Caco-2 (cell line): Measurements from ENCODE around the gene TSR3. TPM values are rescaled to one million over a fixed set of nuclear protein-coding genes. Genes with fewer than 3 reads are reported as not detected.

Experiments
- BruUV-seq: library from RNA; stranded (reverse); fragments of 400-500 nt; replicated peaks from 2 replicates; lab custom pipeline; 2021; lab: Mats Ljungman, UMichigan
- CTCF ChIA-PET: fragments of 300-600 bp; sonication (Branson Sonifier 250); formaldehyde crosslinking; loops from one replicate; lab custom pipeline; 2022; ENCODE audit warnings: antibody characterized with exemption; lab: Charles Lee
- POLR2A ChIA-PET: fragments of 300-600 bp; sonication (Branson Sonifier 250); formaldehyde crosslinking; loops from one replicate; lab custom pipeline; 2022; ENCODE audit warnings: antibody characterized with exemption; lab: Charles Lee
- DNase-seq, 2 experiments: peaks; one replicate each; pipeline versions ENCODE4 v3.0.0 to v3.0.0-alpha.2; 2020 to 2022
- H3K27me3 ChIP-seq: replicated peaks from 2 replicates; pipeline ENCODE4 v1.6.0; 2011; ENCODE audit warnings: low read length; ENCODE audit not compliant: control insufficient read depth, insufficient read depth
- H3K36me3 ChIP-seq: 2 replicates; pipeline ENCODE4 v1.5.1; 2011; ENCODE audit warnings: low read length; ENCODE audit not compliant: control insufficient read depth, insufficient read depth
- H3K4me1 ChIP-seq: fragments of 250-450 bp; sonication (Bioruptor Pico); 2 replicates; pipeline ENCODE4 v1.5.1; 2020; ENCODE audit warnings: mild to moderate bottlenecking
- H3K4me3 ChIP-seq: 2 replicates; pipeline ENCODE4 v1.5.1; 2011; ENCODE audit warnings: low read depth, mild to moderate bottlenecking, control low read depth, low read length
- H3K9me3 ChIP-seq: fragments of 250-450 bp; sonication (Bioruptor Pico); 2 replicates; pipeline ENCODE4 v1.5.1; 2020; ENCODE audit warnings: mild to moderate bottlenecking, moderate library complexity
- H3K27ac Mint-ChIP-seq: one replicate; pipeline ENCODE4 v1.8.0; 2022; ENCODE audit warnings: mixed read lengths; ENCODE audit not compliant: unreplicated experiment
- H3K27me3 Mint-ChIP-seq: one replicate; pipeline ENCODE4 v1.8.0; 2022; ENCODE audit warnings: mixed read lengths; ENCODE audit not compliant: insufficient read depth, unreplicated experiment
- H3K36me3 Mint-ChIP-seq: one replicate; pipeline ENCODE4 v1.8.0; 2022; ENCODE audit warnings: mild to moderate bottlenecking, mixed read lengths; ENCODE audit not compliant: insufficient read depth, unreplicated experiment
- H3K4me1 Mint-ChIP-seq: one replicate; pipeline ENCODE4 v1.8.0; 2022; ENCODE audit warnings: low read depth, mixed read lengths; ENCODE audit not compliant: unreplicated experiment
- H3K4me3 Mint-ChIP-seq: one replicate; pipeline ENCODE4 v1.8.0; 2022; ENCODE audit warnings: mild to moderate bottlenecking, moderate library complexity, mixed read lengths; ENCODE audit not compliant: unreplicated experiment
- H3K9me3 Mint-ChIP-seq: one replicate; pipeline ENCODE4 v1.8.0; 2022; ENCODE audit warnings: mixed read lengths; ENCODE audit not compliant: unreplicated experiment
- intact Hi-C: fragments of 100-400 bp; cut with micrococcal nuclease; formaldehyde crosslinking; loops from one replicate; pipeline ENCODE4 v1.10.0; 2022; ENCODE audit not compliant: unreplicated experiment
- total RNA-seq: library from RNA; stranded (reverse); gene quantifications from 2 replicates; pipeline ENCODE4 v1.2.3, GENCODE V29; 2022
- TF ChIP-seq, protein P1 (sequence below), 2 experiments: fragments of 200-600 bp in 1 of 2; IDR thresholded peaks; 1 replicate in 1 of 2; 2 replicates in 1 of 2; pipeline versions ENCODE4 v1.5.1 to v1.8.0; 2011 to 2022; ENCODE audit warnings: antibody characterized with exemption in 1 of 2, control low read depth in 1 of 2, inconsistent platforms in 1 of 2, low read depth in 1 of 2, low read length in 1 of 2, mild to moderate bottlenecking in 1 of 2, moderate library complexity in 1 of 2; ENCODE audit not compliant: insufficient read depth in 1 of 2, severe bottlenecking in 1 of 2, unreplicated experiment in 1 of 2

TSR3 gene
- total RNA-seq, 1 experiment from 2014 or later = 48.6 TPM

GRCh38 chr16:1348441-1348840 lies 3.2 kb downstream of the TSR3 start:
- Mint-ChIP-seq H3K9me3 (no peaks in the 10 kb centered on the region), H3K27ac (no peak overlapping the region), H3K4me1 (peaks cover 9% of the 10 kb centered on the region), H3K4me3 (no peak overlapping the region), H3K27me3 (no peaks in the 10 kb centered on the region), H3K36me3 (peaks cover 18% of the 10 kb centered on the region)
- no TSS peak for BruUV-seq
- DNase-seq = no peak
- Histone ChIP-seq H3K4me3 (no peak overlapping the region), H3K36me3 (no peaks in the 10 kb centered on the region; the same call in none of the 2 replicates), H3K27me3 (no peaks in the 10 kb centered on the region), H3K4me1 (0 out of 2 replicates have a peak, but pooled peaks cover 5% of the 10 kb centered on the region), H3K9me3 (no peaks in the 10 kb centered on the region)
- intact Hi-C loops = no loop called here
- TF ChIP-seq, protein P1, sequence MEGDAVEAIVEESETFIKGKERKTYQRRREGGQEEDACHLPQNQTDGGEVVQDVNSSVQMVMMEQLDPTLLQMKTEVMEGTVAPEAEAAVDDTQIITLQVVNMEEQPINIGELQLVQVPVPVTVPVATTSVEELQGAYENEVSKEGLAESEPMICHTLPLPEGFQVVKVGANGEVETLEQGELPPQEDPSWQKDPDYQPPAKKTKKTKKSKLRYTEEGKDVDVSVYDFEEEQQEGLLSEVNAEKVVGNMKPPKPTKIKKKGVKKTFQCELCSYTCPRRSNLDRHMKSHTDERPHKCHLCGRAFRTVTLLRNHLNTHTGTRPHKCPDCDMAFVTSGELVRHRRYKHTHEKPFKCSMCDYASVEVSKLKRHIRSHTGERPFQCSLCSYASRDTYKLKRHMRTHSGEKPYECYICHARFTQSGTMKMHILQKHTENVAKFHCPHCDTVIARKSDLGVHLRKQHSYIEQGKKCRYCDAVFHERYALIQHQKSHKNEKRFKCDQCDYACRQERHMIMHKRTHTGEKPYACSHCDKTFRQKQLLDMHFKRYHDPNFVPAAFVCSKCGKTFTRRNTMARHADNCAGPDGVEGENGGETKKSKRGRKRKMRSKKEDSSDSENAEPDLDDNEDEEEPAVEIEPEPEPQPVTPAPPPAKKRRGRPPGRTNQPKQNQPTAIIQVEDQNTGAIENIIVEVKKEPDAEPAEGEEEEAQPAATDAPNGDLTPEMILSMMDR (IDR thresholded peaks at IDR 0.05; ENCODE audit: insufficient read depth in 1 of 2, low read depth in 1 of 2, low read length in 1 of 2, severe bottlenecking in 1 of 2, unreplicated experiment in 1 of 2) = no peak
- ChIA-PET POLR2A (no interaction called here), CTCF (no interaction called here)

GRCh38 chr16:1347962-1348361 lies 3.7 kb downstream of the TSR3 start:
- no peak overlapping the region for H3K27ac Mint-ChIP-seq
- BruUV-seq = no TSS peak
- H3K4me1 Mint-ChIP-seq = peaks cover 9% of the 10 kb centered on the region
- intact Hi-C loops = no loop called here
- no peaks in the 10 kb centered on the region for H3K9me3 ChIP-seq
- no peak overlapping the region for H3K4me3 Mint-ChIP-seq
- no peaks in the 10 kb centered on the region for H3K9me3 Mint-ChIP-seq
- DNase-seq = no peak
- H3K27me3 ChIP-seq = no peaks in the 10 kb centered on the region
- peaks cover 18% of the 10 kb centered on the region for H3K36me3 Mint-ChIP-seq
- ChIA-PET CTCF (no interaction called here), POLR2A (no interaction called here)
- H3K36me3 ChIP-seq = no peaks in the 10 kb centered on the region; the same call in none of the 2 replicates
- TF ChIP-seq, protein P1 (IDR thresholded peaks at IDR 0.05; ENCODE audit: insufficient read depth in 1 of 2, low read depth in 1 of 2, low read length in 1 of 2, severe bottlenecking in 1 of 2, unreplicated experiment in 1 of 2) = no peak
- H3K4me3 ChIP-seq = no peak overlapping the region
- H3K4me1 ChIP-seq = 0 out of 2 replicates have a peak, but pooled peaks cover 6% of the 10 kb centered on the region
- H3K27me3 Mint-ChIP-seq = no peaks in the 10 kb centered on the region

- CTCF ChIA-PET = interaction anchor here (0.7 kb wide), 1 partner anchor 9 kb away, joined by 3 read pairs; no protein-coding TSS in a partner anchor
- no peaks in the 10 kb centered on the region for H3K27me3 Mint-ChIP-seq
- POLR2A ChIA-PET = interaction anchor here (0.6 kb wide), 1 partner anchor 224 kb away, joined by 4 read pairs; no protein-coding TSS in a partner anchor
- no peak overlapping the region for H3K4me3 ChIP-seq
- peaks cover 8% of the 10 kb centered on the region for H3K4me1 Mint-ChIP-seq
- 0 out of 2 replicates have a peak, but pooled peaks cover 6% of the 10 kb centered on the region for H3K4me1 ChIP-seq
- H3K27me3 ChIP-seq = no peaks in the 10 kb centered on the region
- no peaks in the 10 kb centered on the region for H3K9me3 Mint-ChIP-seq
- no TSS peak for BruUV-seq
- no peak overlapping the region for H3K4me3 Mint-ChIP-seq
- no peaks in the 10 kb centered on the region; the same call in none of the 2 replicates for H3K36me3 ChIP-seq
- intact Hi-C loops = no loop called here
- DNase-seq = no peak
- peaks cover 14% of the 10 kb centered on the region for H3K36me3 Mint-ChIP-seq
- no peak overlapping the region for H3K27ac Mint-ChIP-seq
- TF ChIP-seq, protein P1 (IDR thresholded peaks at IDR 0.05; ENCODE audit: insufficient read depth in 1 of 2, low read depth in 1 of 2, low read length in 1 of 2, severe bottlenecking in 1 of 2, unreplicated experiment in 1 of 2) = no peak
- no peaks in the 10 kb centered on the region for H3K9me3 ChIP-seq
These were observed 4.3 kb downstream of the TSR3 start for GRCh38 chr16:1347286-1347855.
